ENCODE measurements around the gene SCAMP4.

SCAMP4 gene

GRCh38 chr19:1905110-1905862 is at the start of gene SCAMP4, which contains the start of gene ADAT3:
TSS of gene SCAMP4 (plus strand) at chr19:1905399. CDS start at chr19:1915020, 9,621 bp downstream.
TSS of gene ADAT3 (plus strand) at chr19:1905399. CDS start at chr19:1912048, 6,649 bp downstream.
- Histone ChIP-seq H3K27ac (peak within 1 kb of the TSS; percentile 92), H3K9ac (peak within 1 kb of the TSS; percentile 89), H3K27me3 (no peaks in the 10 kb centered on the region), H3K4me3 (peak within 1 kb of the TSS; percentile 81), H4K20me1 (peaks cover 44% of the 10 kb centered on the region), H3K4me2 (peak within 1 kb of the TSS; percentile 94), H3K4me1 (peaks cover 70% of the 10 kb centered on the region), H3K36me3 (no peaks in the 10 kb centered on the region), H3K9me3 (no peaks in the 10 kb centered on the region)
- no peak for TF ChIP-seq Cebpa-rat (IDR thresholded peaks at IDR 0.05)

- Histone ChIP-seq H4K20me1 (peaks cover 64% of the 10 kb centered on the region), H3K27ac (peak overlapping the region; percentile 99), H3K4me1 (peaks cover 86% of the 10 kb centered on the region), H3K27me3 (no peaks in the 10 kb centered on the region), H3K4me3 (peak overlapping the region; percentile 96), H3K9ac (peak overlapping the region; percentile 94), H3K9me3 (no peaks in the 10 kb centered on the region), H3K4me2 (peak overlapping the region; percentile 99), H3K36me3 (peaks cover 7% of the 10 kb centered on the region)
- no peak for TF ChIP-seq Cebpa-rat (IDR thresholded peaks at IDR 0.05)
Measured at GRCh38 chr19:1855828-1856255, 49.4 kb upstream of the SCAMP4 start.

GRCh38 chr19:1856345-1856697 is 48.9 kb upstream of the SCAMP4 start:
- H3K36me3 ChIP-seq, result peaks cover 6% of the 10 kb centered on the region
- H3K4me2 ChIP-seq, result peak overlapping the region; percentile 99
- no peak for TF ChIP-seq Cebpa-rat (IDR thresholded peaks at IDR 0.05)
- H3K4me3 ChIP-seq, result peak overlapping the region; percentile 96
- H3K4me1 ChIP-seq, result peaks cover 86% of the 10 kb centered on the region
- peaks cover 64% of the 10 kb centered on the region for H4K20me1 ChIP-seq
- no peaks in the 10 kb centered on the region for H3K27me3 ChIP-seq
- H3K27ac ChIP-seq, result peak overlapping the region; percentile 99
- H3K9ac ChIP-seq, result peak overlapping the region; percentile 94
- H3K9me3 ChIP-seq, result no peaks in the 10 kb centered on the region

GRCh38 chr19:1856698-1857603 is 48.2 kb upstream of the SCAMP4 start:
- peak overlapping the region; percentile 94 for H3K9ac ChIP-seq
- peak overlapping the region; percentile 99 for H3K4me2 ChIP-seq
- H4K20me1 ChIP-seq, result peaks cover 65% of the 10 kb centered on the region
- H3K36me3 ChIP-seq, result peaks cover 6% of the 10 kb centered on the region
- H3K9me3 ChIP-seq, result no peaks in the 10 kb centered on the region
- no peak for TF ChIP-seq Cebpa-rat (IDR thresholded peaks at IDR 0.05)
- peak overlapping the region; percentile 99 for H3K27ac ChIP-seq
- peak overlapping the region; percentile 96 for H3K4me3 ChIP-seq
- H3K27me3 ChIP-seq, result no peaks in the 10 kb centered on the region
- peaks cover 82% of the 10 kb centered on the region for H3K4me1 ChIP-seq

GRCh38 chr19:1857648-1858326 is 47.4 kb upstream of the SCAMP4 start:
- H4K20me1 ChIP-seq, result peaks cover 64% of the 10 kb centered on the region
- H3K27me3 ChIP-seq, result no peaks in the 10 kb centered on the region
- no peaks in the 10 kb centered on the region for H3K9me3 ChIP-seq
- H3K4me1 ChIP-seq, result peaks cover 74% of the 10 kb centered on the region
- H3K27ac ChIP-seq, result peak overlapping the region; percentile 99
- H3K4me3 ChIP-seq, result peak overlapping the region; percentile 96
- H3K9ac ChIP-seq, result peak overlapping the region; percentile 94
- H3K36me3 ChIP-seq, result peaks cover 6% of the 10 kb centered on the region
- no peak for TF ChIP-seq Cebpa-rat (IDR thresholded peaks at IDR 0.05)
- peak overlapping the region; percentile 99 for H3K4me2 ChIP-seq

- Histone ChIP-seq H3K27ac (peak overlapping the region; percentile 99), H3K4me2 (peak overlapping the region; percentile 99), H3K9ac (peak overlapping the region; percentile 94), H3K27me3 (no peaks in the 10 kb centered on the region), H3K36me3 (peaks cover 6% of the 10 kb centered on the region), H4K20me1 (peaks cover 61% of the 10 kb centered on the region), H3K4me1 (peaks cover 67% of the 10 kb centered on the region), H3K9me3 (no peaks in the 10 kb centered on the region), H3K4me3 (peak overlapping the region; percentile 96)
- TF ChIP-seq Cebpa-rat (IDR thresholded peaks at IDR 0.05), result no peak
Measured at GRCh38 chr19:1858412-1859081, 46.7 kb upstream of the SCAMP4 start.

- H3K4me2 ChIP-seq, result peak overlapping the region; percentile 99
- H3K4me3 ChIP-seq, result peak overlapping the region; percentile 96
- peaks cover 57% of the 10 kb centered on the region for H4K20me1 ChIP-seq
- H3K27me3 ChIP-seq, result no peaks in the 10 kb centered on the region
- no peak for TF ChIP-seq Cebpa-rat (IDR thresholded peaks at IDR 0.05)
- peaks cover 58% of the 10 kb centered on the region for H3K4me1 ChIP-seq
- peak overlapping the region; percentile 99 for H3K27ac ChIP-seq
- peak overlapping the region; percentile 94 for H3K9ac ChIP-seq
- H3K9me3 ChIP-seq, result no peaks in the 10 kb centered on the region
- peaks cover 2% of the 10 kb centered on the region; the same call in 1 of the 2 replicates for H3K36me3 ChIP-seq
Measured at GRCh38 chr19:1859331-1859781, 45.8 kb upstream of the SCAMP4 start.

GRCh38 chr19:1860042-1860775 is 45.0 kb upstream of the SCAMP4 start:
- no peaks in the 10 kb centered on the region for H3K27me3 ChIP-seq
- H3K36me3 ChIP-seq, result no peaks in the 10 kb centered on the region
- peak overlapping the region; percentile 94 for H3K9ac ChIP-seq
- no peaks in the 10 kb centered on the region for H3K9me3 ChIP-seq
- no peak for TF ChIP-seq Cebpa-rat (IDR thresholded peaks at IDR 0.05)
- peaks cover 56% of the 10 kb centered on the region for H3K4me1 ChIP-seq
- H3K4me3 ChIP-seq, result peak overlapping the region; percentile 96
- H3K4me2 ChIP-seq, result peak overlapping the region; percentile 99
- H3K27ac ChIP-seq, result peak overlapping the region; percentile 91
- peaks cover 49% of the 10 kb centered on the region for H4K20me1 ChIP-seq
